GM19372 (cell line): Measurements from ENCODE around the gene SOX5.

Source experiments
- ATAC-seq: cut with Tn5 transposase; IDR thresholded peaks from one replicate; pipeline ENCODE4 v1.9.1; 2021; ENCODE audit warnings: mild to moderate bottlenecking, low read depth, moderate library complexity; ENCODE audit not compliant: unreplicated experiment

Gene SOX5

GRCh38 chr12:23561364-23562345 lies 387.8 kb downstream of the SOX5 start:
- ATAC-seq = no peak

GRCh38 chr12:23560611-23561010 lies 388.9 kb downstream of the SOX5 start:
- peak; percentile 82 for ATAC-seq

- ATAC-seq = no peak
Observed at GRCh38 chr12:23559268-23559753, 390.2 kb downstream of the SOX5 start.

- no peak for ATAC-seq
Observed at GRCh38 chr12:23556661-23557060, 392.8 kb downstream of the SOX5 start.

GRCh38 chr12:23555825-23556207 lies 393.7 kb downstream of the SOX5 start:
- no peak for ATAC-seq

GRCh38 chr12:23555180-23555824 lies 394.2 kb downstream of the SOX5 start:
- ATAC-seq = no peak

GRCh38 chr12:23552417-23552816 lies 397.1 kb downstream of the SOX5 start:
- no peak for ATAC-seq

- ATAC-seq = no peak
Observed at GRCh38 chr12:23550753-23551152, 398.7 kb downstream of the SOX5 start.

- ATAC-seq = no peak
Observed at GRCh38 chr12:23548742-23549141, 400.7 kb downstream of the SOX5 start.

- no peak for ATAC-seq
Observed at GRCh38 chr12:23546756-23547155, 402.7 kb downstream of the SOX5 start.

GRCh38 chr12:23543767-23544166 lies 405.7 kb downstream of the SOX5 start:
- ATAC-seq = no peak

- ATAC-seq = no peak
Observed at GRCh38 chr12:23542187-23542586, 407.3 kb downstream of the SOX5 start.

GRCh38 chr12:23540572-23540971 lies 408.9 kb downstream of the SOX5 start:
- no peak for ATAC-seq

GRCh38 chr12:23536293-23536692 lies 413.2 kb downstream of the SOX5 start:
- peak; percentile 90 for ATAC-seq

GRCh38 chr12:23535441-23535840 lies 414.0 kb downstream of the SOX5 start:
- no peak for ATAC-seq

- no peak for ATAC-seq
Observed at GRCh38 chr12:23534196-23534595, 415.3 kb downstream of the SOX5 start.

GRCh38 chr12:23533699-23534098 lies 415.8 kb downstream of the SOX5 start:
- ATAC-seq = no peak

GRCh38 chr12:23533265-23533664 lies 416.2 kb downstream of the SOX5 start:
- ATAC-seq = no peak

GRCh38 chr12:23528316-23528715 lies 421.2 kb downstream of the SOX5 start:
- ATAC-seq = no peak

GRCh38 chr12:23525450-23526072 lies 423.9 kb downstream of the SOX5 start:
- no peak for ATAC-seq

- ATAC-seq = no peak
Observed at GRCh38 chr12:23523339-23523738, 426.1 kb downstream of the SOX5 start.
